Astrocyte (in vitro differentiated cells and primary cell): Measurements from ENCODE around the gene EML1. TPM values are rescaled to one million over a fixed set of nuclear protein-coding genes. Genes with fewer than 3 reads are reported as not detected.

ENCODE experiments used
- DNase-seq: peaks from one replicate; pipeline ENCODE4 v3.0.0-alpha.2; 2010; ENCODE audit warnings: low read depth
- FAIRE-seq: peaks from 2 replicates; lab custom pipeline; 2011; peaks lifted over from hg19 to GRCh38; lab: Jason Lieb, UNC
- H2AFZ ChIP-seq: 2 replicates; pipeline ENCODE4 v1.6.0; 2012; ENCODE audit warnings: low read depth, low read length, inconsistent platforms
- H3K27ac ChIP-seq: 2 replicates; pipeline ENCODE4 v1.5.1; 2011; ENCODE audit warnings: low read depth, low read length, inconsistent platforms
- H3K27me3 ChIP-seq: 2 replicates; pipeline ENCODE4 v1.6.0; 2011; ENCODE audit warnings: low read length, inconsistent platforms; ENCODE audit not compliant: insufficient read depth
- H3K36me3 ChIP-seq: 2 replicates; pipeline ENCODE4 v1.5.1; 2011; ENCODE audit warnings: low read length, inconsistent platforms; ENCODE audit not compliant: insufficient read depth
- H3K4me1 ChIP-seq: 2 replicates; pipeline ENCODE4 v1.5.1; 2011; ENCODE audit warnings: low read length, inconsistent platforms; ENCODE audit not compliant: insufficient read depth
- H3K4me2 ChIP-seq: 2 replicates; pipeline ENCODE4 v1.6.0; 2012; ENCODE audit warnings: low read length, inconsistent platforms
- H3K4me3 ChIP-seq: 2 replicates; pipeline ENCODE4 v1.5.1; 2011; ENCODE audit warnings: low read depth, mild to moderate bottlenecking, low read length, inconsistent platforms; ENCODE audit not compliant: insufficient read depth
- H3K79me2 ChIP-seq: 2 replicates; pipeline ENCODE4 v1.6.0; 2012; ENCODE audit warnings: mild to moderate bottlenecking, low read length, inconsistent platforms; ENCODE audit not compliant: insufficient read depth
- H3K9ac ChIP-seq: 2 replicates; pipeline ENCODE4 v1.6.0; 2012; ENCODE audit warnings: mild to moderate bottlenecking, low read length, inconsistent platforms
- H3K9me3 ChIP-seq: 2 replicates; pipeline ENCODE4 v1.5.1; 2012; ENCODE audit warnings: low read depth, mild to moderate bottlenecking, low read length, inconsistent platforms; ENCODE audit not compliant: insufficient read depth
- H4K20me1 ChIP-seq: 2 replicates; pipeline ENCODE4 v1.6.0; 2012; ENCODE audit warnings: low read length, inconsistent platforms; ENCODE audit not compliant: insufficient read depth
- H3K27ac Mint-ChIP-seq: one replicate; pipeline ENCODE4 v1.8.0; 2021; ENCODE audit warnings: mild to moderate bottlenecking, mixed read lengths; ENCODE audit not compliant: unreplicated experiment
- H3K27me3 Mint-ChIP-seq: one replicate; pipeline ENCODE4 v1.8.0; 2021; ENCODE audit warnings: low read depth, mixed read lengths; ENCODE audit not compliant: unreplicated experiment
- H3K36me3 Mint-ChIP-seq: one replicate; pipeline ENCODE4 v1.8.0; 2021; ENCODE audit warnings: low read depth, mixed read lengths; ENCODE audit not compliant: unreplicated experiment
- H3K4me1 Mint-ChIP-seq: one replicate; pipeline ENCODE4 v1.8.0; 2021; ENCODE audit warnings: low read depth, mixed read lengths; ENCODE audit not compliant: unreplicated experiment
- H3K4me3 Mint-ChIP-seq: one replicate; pipeline ENCODE4 v1.8.0; 2021; ENCODE audit warnings: mild to moderate bottlenecking, moderate library complexity, mixed read lengths; ENCODE audit not compliant: unreplicated experiment
- H3K9me3 Mint-ChIP-seq: one replicate; pipeline ENCODE4 v1.8.0; 2021; ENCODE audit warnings: mild to moderate bottlenecking, mixed read lengths; ENCODE audit not compliant: unreplicated experiment
- CTCF ChIP-seq: IDR thresholded peaks from 2 replicates; pipeline ENCODE4 v1.5.1; 2011; ENCODE audit warnings: low read depth, mild to moderate bottlenecking, inconsistent platforms, low read length, moderate library complexity; ENCODE audit not compliant: insufficient read depth
- EZH2 ChIP-seq: IDR thresholded peaks from 2 replicates; pipeline ENCODE4 v1.6.1; 2012; ENCODE audit warnings: mild to moderate bottlenecking, low read length, inconsistent platforms; ENCODE audit not compliant: insufficient read depth
- total RNA-seq: library from RNA; stranded (reverse); gene quantifications from 2 replicates; pipeline ENCODE4 v1.2.1, GENCODE V29; 2021

The EML1 gene
- total RNA-seq, 1 donor from 2014 or later: 17.1 TPM

GRCh38 chr14:99975190-99975589 is 182.0 kb downstream of the EML1 start:
- H3K27ac Mint-ChIP-seq: no peak overlapping the region
- H3K4me1 ChIP-seq: no peaks in the 10 kb centered on the region
- H3K79me2 ChIP-seq: peaks cover 78% of the 10 kb centered on the region
- no peak overlapping the region for H3K4me2 ChIP-seq
- H3K36me3 ChIP-seq: no peaks in the 10 kb centered on the region
- peaks cover 6% of the 10 kb centered on the region for H3K9me3 Mint-ChIP-seq
- peaks cover 3% of the 10 kb centered on the region for H3K36me3 Mint-ChIP-seq
- no peak overlapping the region for H3K27ac ChIP-seq
- H3K27me3 ChIP-seq: no peaks in the 10 kb centered on the region
- H3K4me1 Mint-ChIP-seq: no peaks in the 10 kb centered on the region
- H4K20me1 ChIP-seq: peaks cover 47% of the 10 kb centered on the region
- DNase-seq: no peak
- no peak overlapping the region for H3K4me3 Mint-ChIP-seq
- H3K9ac ChIP-seq: no peak overlapping the region
- no peak overlapping the region for H3K4me3 ChIP-seq
- H3K27me3 Mint-ChIP-seq: peaks cover 4% of the 10 kb centered on the region
- no peak overlapping the region for H2AFZ ChIP-seq
- no peak for FAIRE-seq
- TF ChIP-seq CTCF (no peak), EZH2 (no peak)
- peaks cover 7% of the 10 kb centered on the region for H3K9me3 ChIP-seq

GRCh38 chr14:99976021-99976420 is 182.8 kb downstream of the EML1 start:
- peaks cover 54% of the 10 kb centered on the region for H4K20me1 ChIP-seq
- no peak overlapping the region for H2AFZ ChIP-seq
- H3K36me3 ChIP-seq: no peaks in the 10 kb centered on the region
- H3K4me3 Mint-ChIP-seq: no peak overlapping the region
- no peaks in the 10 kb centered on the region for H3K36me3 Mint-ChIP-seq
- no peaks in the 10 kb centered on the region for H3K4me1 ChIP-seq
- no peak for FAIRE-seq
- peaks cover 86% of the 10 kb centered on the region for H3K79me2 ChIP-seq
- H3K9me3 Mint-ChIP-seq: peaks cover 1% of the 10 kb centered on the region
- TF ChIP-seq EZH2 (no peak), CTCF (no peak)
- no peaks in the 10 kb centered on the region for H3K27me3 Mint-ChIP-seq
- H3K9me3 ChIP-seq: peaks cover 7% of the 10 kb centered on the region
- H3K4me1 Mint-ChIP-seq: no peaks in the 10 kb centered on the region
- no peak overlapping the region for H3K4me3 ChIP-seq
- H3K9ac ChIP-seq: no peak overlapping the region
- no peaks in the 10 kb centered on the region for H3K27me3 ChIP-seq
- no peak overlapping the region for H3K27ac ChIP-seq
- H3K4me2 ChIP-seq: no peak overlapping the region
- H3K27ac Mint-ChIP-seq: no peak overlapping the region
- no peak for DNase-seq

- H3K4me2 ChIP-seq: no peak overlapping the region
- no peak overlapping the region for H3K9ac ChIP-seq
- H3K27me3 Mint-ChIP-seq: no peaks in the 10 kb centered on the region
- TF ChIP-seq CTCF: no peak
- TF ChIP-seq EZH2: no peak
- H3K27ac Mint-ChIP-seq: no peak overlapping the region
- H3K4me3 Mint-ChIP-seq: no peak overlapping the region
- peaks cover 93% of the 10 kb centered on the region for H3K79me2 ChIP-seq
- no peak overlapping the region for H3K4me3 ChIP-seq
- FAIRE-seq (no peak), DNase-seq (no peak)
- H4K20me1 ChIP-seq: peaks cover 60% of the 10 kb centered on the region
- H3K36me3 Mint-ChIP-seq: no peaks in the 10 kb centered on the region
- peaks cover 7% of the 10 kb centered on the region for H3K9me3 ChIP-seq
- no peaks in the 10 kb centered on the region for H3K4me1 ChIP-seq
- H3K9me3 Mint-ChIP-seq: peaks cover 1% of the 10 kb centered on the region
- no peak overlapping the region for H3K27ac ChIP-seq
- no peak overlapping the region for H2AFZ ChIP-seq
- H3K4me1 Mint-ChIP-seq: no peaks in the 10 kb centered on the region
- H3K27me3 ChIP-seq: no peaks in the 10 kb centered on the region
- H3K36me3 ChIP-seq: no peaks in the 10 kb centered on the region
Observed at GRCh38 chr14:99976681-99977080, 183.5 kb downstream of the EML1 start.
